Liver (tissue), 9 donors: Measurements from ENCODE around the gene TSPYL6. TPM values are rescaled to one million over a fixed set of nuclear protein-coding genes. Genes with fewer than 3 reads are reported as not detected.

Source experiments
- DNase-seq: peaks from one replicate; pipeline ENCODE4 v3.0.0-alpha.2; 2017; ENCODE audit warnings: low spot score
- H3K27ac ChIP-seq, 2 donors: one replicate each; pipeline ENCODE4 v1.7.0; 2013; ENCODE audit warnings: inconsistent platforms in 2 of 2, low read length in 2 of 2, control low read depth in 1 of 2, low read depth in 1 of 2, mild to moderate bottlenecking in 1 of 2
- H3K27me3 ChIP-seq, 4 donors: one replicate each; pipeline versions ENCODE4 v1.6.1 to v1.7.0; 2013; ENCODE audit warnings: low read length in 3 of 4, inconsistent platforms in 1 of 4, mild to moderate bottlenecking in 1 of 4, moderate library complexity in 1 of 4; ENCODE audit not compliant: control insufficient read depth in 4 of 4, insufficient read depth in 4 of 4
- H3K36me3 ChIP-seq, 4 donors: one replicate each; pipeline versions ENCODE4 v1.6.1 to v1.7.0; 2013; ENCODE audit warnings: low read length in 3 of 4, mild to moderate bottlenecking in 3 of 4, low read depth in 1 of 4, moderate library complexity in 1 of 4; ENCODE audit not compliant: control insufficient read depth in 4 of 4, insufficient read depth in 3 of 4
- H3K4me1 ChIP-seq, 4 donors: one replicate each; pipeline versions ENCODE4 v1.6.1 to v1.7.0; 2013; ENCODE audit warnings: low read length in 3 of 4, mild to moderate bottlenecking in 3 of 4, moderate library complexity in 1 of 4; ENCODE audit not compliant: control insufficient read depth in 4 of 4, insufficient read depth in 4 of 4
- H3K4me3 ChIP-seq, 3 donors: one replicate each; pipeline versions ENCODE4 v1.6.1 to v1.7.0; 2013; ENCODE audit warnings: low read length in 3 of 3, control low read depth in 1 of 3, low read depth in 1 of 3, mild to moderate bottlenecking in 1 of 3
- H3K9ac ChIP-seq, 2 donors: one replicate each; pipeline ENCODE4 v1.7.0; 2013; ENCODE audit warnings: low read length in 2 of 2, mild to moderate bottlenecking in 2 of 2, moderate library complexity in 2 of 2, control low read depth in 1 of 2, low read depth in 1 of 2
- H3K9me3 ChIP-seq, 4 donors: one replicate each; pipeline versions ENCODE4 v1.6.1 to v1.7.0; 2013; ENCODE audit warnings: low read length in 3 of 4; ENCODE audit not compliant: control insufficient read depth in 4 of 4
- CTCF ChIP-seq: fragments of 150-350 bp; IDR thresholded peaks from 2 replicates; pipeline ENCODE4 v1.5.1; 2017; ENCODE audit warnings: improper control_type of control experiment, low read depth, low read length; ENCODE audit not compliant: missing input control
- EGR1 ChIP-seq, 2 donors: IDR thresholded peaks; 2 replicates each; pipeline ENCODE4 v1.6.1; 2016 to 2018; ENCODE audit warnings: antibody characterized with exemption in 2 of 2, low read depth in 2 of 2
- FOXA1 ChIP-seq: IDR thresholded peaks from 2 replicates; pipeline ENCODE4 v1.6.1; 2016; ENCODE audit warnings: antibody characterized with exemption
- FOXA2 ChIP-seq: IDR thresholded peaks from 2 replicates; pipeline ENCODE4 v1.6.1; 2016; ENCODE audit warnings: antibody characterized with exemption
- GABPA ChIP-seq, 2 donors: IDR thresholded peaks in 1 of 2; conservative IDR thresholded peaks in 1 of 2; 2 replicates each; pipeline ENCODE4 v1.6.1; 2016; ENCODE audit warnings: antibody characterized with exemption in 2 of 2, mild to moderate bottlenecking in 1 of 2, moderate library complexity in 1 of 2
- HNF4A ChIP-seq, 2 donors: conservative IDR thresholded peaks; 2 replicates each; pipeline ENCODE4 v1.6.1; 2016; ENCODE audit warnings: antibody characterized with exemption in 2 of 2, mild to moderate bottlenecking in 2 of 2
- HNF4G ChIP-seq: IDR thresholded peaks from 2 replicates; pipeline ENCODE4 v1.6.1; 2016; ENCODE audit warnings: antibody characterized with exemption
- JUND ChIP-seq, 2 donors: IDR thresholded peaks; 2 replicates each; pipeline ENCODE4 v1.6.1; 2016; ENCODE audit warnings: antibody characterized with exemption in 2 of 2
- MAX ChIP-seq: IDR thresholded peaks from 2 replicates; pipeline ENCODE4 v1.6.1; 2016; ENCODE audit warnings: antibody characterized with exemption
- NR2F2 ChIP-seq: IDR thresholded peaks from 2 replicates; pipeline ENCODE4 v1.6.1; 2016; ENCODE audit warnings: antibody characterized with exemption
- RAD21 ChIP-seq, 2 donors: IDR thresholded peaks; 2 replicates each; pipeline ENCODE4 v1.6.1; 2016; ENCODE audit warnings: antibody characterized with exemption in 2 of 2, mild to moderate bottlenecking in 2 of 2
- REST ChIP-seq: IDR thresholded peaks from 2 replicates; pipeline ENCODE4 v1.6.1; 2016; ENCODE audit warnings: antibody characterized with exemption, mild to moderate bottlenecking
- RXRA ChIP-seq, 2 donors: IDR thresholded peaks; 2 replicates each; pipeline ENCODE4 v1.6.1; 2017 to 2018; ENCODE audit warnings: antibody characterized with exemption in 2 of 2, mild to moderate bottlenecking in 1 of 2
- SP1 ChIP-seq: IDR thresholded peaks from 2 replicates; pipeline ENCODE4 v1.6.1; 2018; ENCODE audit warnings: antibody characterized with exemption, mild to moderate bottlenecking
- TAF1 ChIP-seq: conservative IDR thresholded peaks from 2 replicates; pipeline ENCODE4 v1.6.1; 2016; ENCODE audit warnings: antibody characterized with exemption, mild to moderate bottlenecking
- YY1 ChIP-seq: IDR thresholded peaks from 2 replicates; pipeline ENCODE4 v1.6.1; 2016; ENCODE audit warnings: antibody characterized with exemption, mild to moderate bottlenecking
- ZBTB33 ChIP-seq: IDR thresholded peaks from 2 replicates; pipeline ENCODE4 v1.6.1; 2016; ENCODE audit warnings: antibody characterized with exemption
- WGBS: extraction: QIAGEN DNeasy Blood & Tissue Kit; methylation state at CpG from one replicate; pipeline ENCODE4 v1.1.7; 2013; 5-methylcytosine and 5-hydroxymethylcytosine counted together
- polyA plus RNA-seq, 2 donors: library from polyadenylated mRNA; stranded (reverse) in 1 of 2; unstranded in 1 of 2; fragments of 200-250 nt in 1 of 2; fragments of >200 nt in 1 of 2; fragmentation: Nextera tagmentation in 1 of 2; extraction: Ambion mirVana in 1 of 2; gene quantifications; one replicate each; pipeline versions ENCODE4 v1.2.1 to v1.2.3, GENCODE V29; 2013 to 2015
- total RNA-seq, 2 donors: library from RNA; depleted of rRNA; stranded (reverse); fragments of >200 nt; gene quantifications; one replicate each; pipeline ENCODE4 v1.2.3, GENCODE V29; 2014
- donor health status: healthy.
- donor health status: healthy.
- donor health status: healthy.
- donor health status: healthy.
- donor health status: healthy.

The TSPYL6 gene
- total and polyA plus RNA-seq, 4 donors, result under 0.01 to 0.04 TPM; not detected in 2

DNA sequence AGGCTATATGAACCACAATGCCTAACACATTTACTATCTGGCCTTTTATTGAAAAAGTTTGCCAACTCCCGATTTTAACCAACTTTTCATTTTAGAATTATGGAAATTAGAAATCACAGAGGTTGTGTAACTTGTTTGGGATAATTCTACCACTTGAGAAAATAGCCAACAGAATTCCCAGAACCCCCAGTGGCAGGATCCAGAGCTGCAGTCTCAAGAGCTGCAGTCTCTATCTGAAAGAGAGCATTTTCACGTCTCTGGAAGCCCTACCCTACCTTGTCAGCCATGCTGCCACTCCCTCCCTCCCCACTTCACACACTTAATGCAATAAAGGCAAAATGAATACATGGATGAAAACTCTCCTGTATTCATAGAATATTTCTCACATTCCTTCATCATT is 23.4 kb upstream of the TSPYL6 start:
- 91% methylated on average over 2 of the region's 2 CpGs for WGBS
- Histone ChIP-seq H3K9ac (no peak overlapping the region), H3K36me3 (no peaks in the 10 kb centered on the region), H3K4me1 (no peaks in the 10 kb centered on the region), H3K4me3 (no peak overlapping the region), H3K27ac (no peak overlapping the region), H3K9me3 (no peaks in the 10 kb centered on the region), H3K27me3 (no peaks in the 10 kb centered on the region)
- DNase-seq, result no peak
- TF ChIP-seq GABPA (IDR thresholded peaks at IDR 0.05 in 1 of 2, conservative IDR thresholded peaks at IDR 0.05 in 1 of 2), result no peak
- no peak for TF ChIP-seq JUND (IDR thresholded peaks at IDR 0.05)
- no peak for TF ChIP-seq TAF1
- no peak for TF ChIP-seq HNF4G
- TF ChIP-seq REST, result no peak
- no peak for TF ChIP-seq RAD21 (IDR thresholded peaks at IDR 0.05)
- no peak for TF ChIP-seq HNF4A (conservative IDR thresholded peaks at IDR 0.05)
- no peak for TF ChIP-seq CTCF
- no peak for TF ChIP-seq NR2F2
- TF ChIP-seq RXRA (IDR thresholded peaks at IDR 0.05), result no peak
- no peak for TF ChIP-seq ZBTB33
- no peak for TF ChIP-seq MAX
- TF ChIP-seq YY1, result no peak
- TF ChIP-seq SP1, result no peak
- TF ChIP-seq EGR1 (IDR thresholded peaks at IDR 0.05; ENCODE audit: low read depth in 2 of 2), result no peak
- TF ChIP-seq FOXA1, result no peak
- no peak for TF ChIP-seq FOXA2

DNA sequence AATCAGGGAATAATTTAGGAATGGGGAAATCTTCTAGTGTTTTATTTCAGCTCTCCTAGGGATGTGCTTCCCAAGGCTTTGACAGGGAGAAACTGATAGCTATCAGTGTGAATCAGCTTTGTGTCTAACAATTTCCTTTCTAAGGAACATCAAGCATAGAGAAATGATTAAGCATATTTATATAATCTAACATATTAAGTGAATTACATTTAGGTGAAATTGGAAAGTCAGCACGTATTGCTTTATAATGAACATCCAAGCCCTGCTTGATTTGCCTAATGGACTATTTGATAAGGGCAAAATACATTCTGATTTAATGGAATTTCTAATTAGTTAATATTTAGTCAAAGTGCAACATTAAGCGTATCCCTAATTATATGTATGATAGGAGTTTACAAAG is 19.5 kb upstream of the TSPYL6 start:
- TF ChIP-seq TAF1, result no peak
- no peak for TF ChIP-seq EGR1 (IDR thresholded peaks at IDR 0.05; ENCODE audit: low read depth in 2 of 2)
- no peak for TF ChIP-seq NR2F2
- TF ChIP-seq CTCF, result no peak
- TF ChIP-seq RXRA (IDR thresholded peaks at IDR 0.05), result no peak
- Histone ChIP-seq H3K4me1 (no peaks in the 10 kb centered on the region), H3K27me3 (no peaks in the 10 kb centered on the region), H3K9me3 (no peaks in the 10 kb centered on the region), H3K36me3 (no peaks in the 10 kb centered on the region), H3K27ac (no peak overlapping the region), H3K9ac (no peak overlapping the region), H3K4me3 (no peak overlapping the region)
- WGBS, result 70% methylated on average over 2 of the region's 2 CpGs
- no peak for DNase-seq
